Lower lobe of right lung (tissue), 2 donors: ENCODE measurements around the gene RASAL3. TPM values are rescaled to one million over a fixed set of nuclear protein-coding genes. Genes with fewer than 3 reads are reported as not detected.

Source experiments
- ATAC-seq, 2 donors: fragments of 200-7000 bp; cut with Tn5 transposase; one replicate each; pipeline ENCODE4 v1.9.1; 2020 to 2022; ENCODE audit warnings: mild to moderate bottlenecking in 2 of 2, moderate library complexity in 2 of 2
- DNase-seq: peaks from one replicate; pipeline ENCODE4 v3.0.0-alpha.2; 2020
- H3K27ac ChIP-seq: fragments of 200-600 bp; one replicate; pipeline ENCODE4 v1.8.0; 2022
- H3K27me3 ChIP-seq: fragments of 200-600 bp; one replicate; pipeline ENCODE4 v1.8.0; 2022; ENCODE audit warnings: low read depth
- H3K36me3 ChIP-seq: fragments of 200-600 bp; one replicate; pipeline ENCODE4 v1.8.0; 2022; ENCODE audit warnings: mild to moderate bottlenecking
- H3K4me1 ChIP-seq: fragments of 200-600 bp; one replicate; pipeline ENCODE4 v1.8.0; 2022
- H3K4me3 ChIP-seq: fragments of 200-600 bp; one replicate; pipeline ENCODE4 v1.8.0; 2022; ENCODE audit warnings: mild to moderate bottlenecking
- H3K9me3 ChIP-seq: fragments of 200-600 bp; one replicate; pipeline ENCODE4 v1.8.0; 2022
- CTCF ChIP-seq: fragments of 200-600 bp; IDR thresholded peaks from one replicate; pipeline ENCODE4 v1.8.0; 2022; ENCODE audit warnings: antibody characterized with exemption, mild to moderate bottlenecking
- intact Hi-C: fragments of 100-400 bp; cut with DNase I; formaldehyde crosslinking; loops from one replicate; pipeline ENCODE4 v1.11.0; 2022
- total RNA-seq: library from RNA; stranded (reverse); fragmentation: NEBNext Ultra II Directional; extraction: Animal tissue kit (Norgen Biotek cat#: 25700); gene quantifications from one replicate; pipeline ENCODE4 v1.2.1, GENCODE V29; 2021
- donor health status: DM: no; HTN: yes; CAD: no; lungs with severe emphysema.

Gene RASAL3
- total RNA-seq, 1 donor from 2014 or later = 15.0 TPM

GRCh38 chr19:15468675-15469512 lies 4.5 kb upstream of the RASAL3 start:
- Histone ChIP-seq H3K27ac (no peak overlapping the region), H3K4me1 (peaks cover 22% of the 10 kb centered on the region), H3K36me3 (no peaks in the 10 kb centered on the region), H3K9me3 (no peaks in the 10 kb centered on the region), H3K4me3 (peak overlapping the region; percentile 45), H3K27me3 (peaks cover 35% of the 10 kb centered on the region)
- DNase-seq (no peak), ATAC-seq (no peak)
- no peak for TF ChIP-seq CTCF
- intact Hi-C loops = no loop called here

- DNase-seq (no peak), ATAC-seq (no peak)
- H3K27ac ChIP-seq = no peak overlapping the region
- TF ChIP-seq CTCF = no peak
- no peaks in the 10 kb centered on the region for H3K9me3 ChIP-seq
- peaks cover 22% of the 10 kb centered on the region for H3K4me1 ChIP-seq
- H3K36me3 ChIP-seq = no peaks in the 10 kb centered on the region
- no peak overlapping the region for H3K4me3 ChIP-seq
- H3K27me3 ChIP-seq = peaks cover 40% of the 10 kb centered on the region
- intact Hi-C loops = no loop called here
These were observed 3.4 kb upstream of the RASAL3 start for GRCh38 chr19:15467734-15468214.

- ATAC-seq (no peak), DNase-seq (no peak)
- Histone ChIP-seq H3K27me3 (peaks cover 37% of the 10 kb centered on the region), H3K27ac (no peak overlapping the region), H3K4me1 (peaks cover 22% of the 10 kb centered on the region), H3K36me3 (no peaks in the 10 kb centered on the region), H3K4me3 (no peak overlapping the region), H3K9me3 (no peaks in the 10 kb centered on the region)
- TF ChIP-seq CTCF = no peak
- intact Hi-C loops = no loop called here
These were observed 2.7 kb upstream of the RASAL3 start for GRCh38 chr19:15466851-15467733.

GRCh38 chr19:15463861-15464371 lies 428 bp downstream of the RASAL3 start:
- TF ChIP-seq CTCF = no peak
- no peaks in the 10 kb centered on the region for H3K9me3 ChIP-seq
- intact Hi-C loops = no loop called here
- peak overlapping the region; percentile 54 for H3K4me3 ChIP-seq
- H3K27me3 ChIP-seq = peaks cover 13% of the 10 kb centered on the region
- ATAC-seq (peak; percentile 73 to 83), DNase-seq (peak; percentile 64)
- H3K27ac ChIP-seq = peak overlapping the region; percentile 80
- H3K36me3 ChIP-seq = no peaks in the 10 kb centered on the region
- peaks cover 12% of the 10 kb centered on the region for H3K4me1 ChIP-seq

- H3K4me1 ChIP-seq = peaks cover 5% of the 10 kb centered on the region
- H3K27me3 ChIP-seq = peaks cover 24% of the 10 kb centered on the region
- no peak overlapping the region for H3K27ac ChIP-seq
- no peak for TF ChIP-seq CTCF
- no peaks in the 10 kb centered on the region for H3K36me3 ChIP-seq
- H3K4me3 ChIP-seq = no peak overlapping the region
- ATAC-seq (no peak), DNase-seq (no peak)
- no peaks in the 10 kb centered on the region for H3K9me3 ChIP-seq
- intact Hi-C loops = no loop called here
These were observed 2.6 kb downstream of the RASAL3 start for GRCh38 chr19:15461694-15462093.
